ENCODE measurements around the gene PRMT7. TPM values are rescaled to one million over a fixed set of nuclear protein-coding genes. Genes with fewer than 3 reads are reported as not detected.

Gene PRMT7
- total and polyA plus RNA-seq, 10 donors = 25.0 to 66.4 (median 42.0) TPM

GRCh38 chr16:68403177-68403576 lies 92.4 kb downstream of the PRMT7 start:
- 36 to 88% (median 74%) methylated on average over 1 of the region's 1 CpG for WGBS, 5 donors
- H3K4me1 ChIP-seq = no peaks in the 10 kb centered on the region
- H3K27ac ChIP-seq = no peak overlapping the region
- H3K4me3 ChIP-seq = no peak overlapping the region
- TF ChIP-seq POLR2A (IDR thresholded peaks at IDR 0.05) = no peak
- TF ChIP-seq, protein P1, sequence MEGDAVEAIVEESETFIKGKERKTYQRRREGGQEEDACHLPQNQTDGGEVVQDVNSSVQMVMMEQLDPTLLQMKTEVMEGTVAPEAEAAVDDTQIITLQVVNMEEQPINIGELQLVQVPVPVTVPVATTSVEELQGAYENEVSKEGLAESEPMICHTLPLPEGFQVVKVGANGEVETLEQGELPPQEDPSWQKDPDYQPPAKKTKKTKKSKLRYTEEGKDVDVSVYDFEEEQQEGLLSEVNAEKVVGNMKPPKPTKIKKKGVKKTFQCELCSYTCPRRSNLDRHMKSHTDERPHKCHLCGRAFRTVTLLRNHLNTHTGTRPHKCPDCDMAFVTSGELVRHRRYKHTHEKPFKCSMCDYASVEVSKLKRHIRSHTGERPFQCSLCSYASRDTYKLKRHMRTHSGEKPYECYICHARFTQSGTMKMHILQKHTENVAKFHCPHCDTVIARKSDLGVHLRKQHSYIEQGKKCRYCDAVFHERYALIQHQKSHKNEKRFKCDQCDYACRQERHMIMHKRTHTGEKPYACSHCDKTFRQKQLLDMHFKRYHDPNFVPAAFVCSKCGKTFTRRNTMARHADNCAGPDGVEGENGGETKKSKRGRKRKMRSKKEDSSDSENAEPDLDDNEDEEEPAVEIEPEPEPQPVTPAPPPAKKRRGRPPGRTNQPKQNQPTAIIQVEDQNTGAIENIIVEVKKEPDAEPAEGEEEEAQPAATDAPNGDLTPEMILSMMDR (IDR thresholded peaks at IDR 0.05 in 8 of 11, conservative IDR thresholded peaks at IDR 0.05 in 3 of 11) = no peak
- no peak for TF ChIP-seq POLR2AphosphoS5 (IDR thresholded peaks at IDR 0.05)
- H3K27me3 ChIP-seq (replicated peaks in 1 of 7) = peaks cover 0 to 6% (median 0%) of the 10 kb centered on the region in 7 donors
- no peaks in the 10 kb centered on the region for H3K36me3 ChIP-seq
- no peaks in the 10 kb centered on the region for H3K9me3 ChIP-seq
- intact Hi-C loops (cut with DNase I; ENCODE audit: low total_unique reads) = no loop called here
- DNase-seq = peak; percentile 1

DNA sequence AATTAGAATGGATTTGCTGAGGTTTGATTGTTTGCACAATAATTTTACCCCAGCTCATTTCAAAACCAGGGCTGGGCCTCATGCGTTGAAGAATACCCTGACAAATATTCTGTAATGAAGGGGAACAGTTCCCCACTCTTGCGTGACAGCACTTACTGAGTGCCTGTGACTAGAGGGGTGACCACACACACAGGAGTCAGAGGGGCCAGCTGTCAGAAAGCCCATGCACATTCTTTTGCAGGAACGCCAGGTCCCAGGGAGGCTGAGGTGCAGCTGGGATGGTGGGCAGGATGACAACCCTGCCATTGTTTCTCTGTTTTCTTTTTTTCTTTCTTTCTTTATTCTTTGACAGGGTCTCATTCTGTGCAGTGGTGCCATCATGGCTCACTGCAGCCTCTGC lies 92.9 kb downstream of the PRMT7 start:
- Histone ChIP-seq H3K9me3 (no peaks in the 10 kb centered on the region), H3K4me1 (no peaks in the 10 kb centered on the region), H3K4me3 (no peak overlapping the region), H3K27ac (no peak overlapping the region), H3K27me3 (replicated peaks in 1 of 7) (peaks cover 0 to 9% (median 0%) of the 10 kb centered on the region in 7 donors), H3K36me3 (no peaks in the 10 kb centered on the region)
- intact Hi-C loops (cut with DNase I; ENCODE audit: low total_unique reads) = no loop called here
- DNase-seq = peak; percentile 10
- WGBS, 5 donors = 58 to 91% (median 77%) methylated on average over 3 of the region's 3 CpGs
- TF ChIP-seq, protein P1 (IDR thresholded peaks at IDR 0.05 in 8 of 11, conservative IDR thresholded peaks at IDR 0.05 in 3 of 11) = no peak
- no peak for TF ChIP-seq POLR2A (IDR thresholded peaks at IDR 0.05)
- no peak for TF ChIP-seq POLR2AphosphoS5 (IDR thresholded peaks at IDR 0.05)

GRCh38 chr16:68404736-68405345 lies 94.0 kb downstream of the PRMT7 start:
- H3K4me3 ChIP-seq = no peak overlapping the region
- peak; percentile 15 for DNase-seq
- 73 to 90% (median 77%) methylated on average over 8 of the region's 8 CpGs for WGBS, 5 donors
- H3K4me1 ChIP-seq = no peaks in the 10 kb centered on the region
- intact Hi-C loops (cut with DNase I; ENCODE audit: low total_unique reads) = no loop called here
- no peak overlapping the region for H3K27ac ChIP-seq
- TF ChIP-seq POLR2AphosphoS5 (IDR thresholded peaks at IDR 0.05) (no peak), POLR2A (IDR thresholded peaks at IDR 0.05) (no peak)
- TF ChIP-seq, protein P1 (IDR thresholded peaks at IDR 0.05 in 8 of 11, conservative IDR thresholded peaks at IDR 0.05 in 3 of 11) = no peak
- peaks cover 0 to 20% (median 0%) of the 10 kb centered on the region in 7 donors for H3K27me3 ChIP-seq (replicated peaks in 1 of 7)
- H3K9me3 ChIP-seq = no peaks in the 10 kb centered on the region
- H3K36me3 ChIP-seq = no peaks in the 10 kb centered on the region

DNA sequence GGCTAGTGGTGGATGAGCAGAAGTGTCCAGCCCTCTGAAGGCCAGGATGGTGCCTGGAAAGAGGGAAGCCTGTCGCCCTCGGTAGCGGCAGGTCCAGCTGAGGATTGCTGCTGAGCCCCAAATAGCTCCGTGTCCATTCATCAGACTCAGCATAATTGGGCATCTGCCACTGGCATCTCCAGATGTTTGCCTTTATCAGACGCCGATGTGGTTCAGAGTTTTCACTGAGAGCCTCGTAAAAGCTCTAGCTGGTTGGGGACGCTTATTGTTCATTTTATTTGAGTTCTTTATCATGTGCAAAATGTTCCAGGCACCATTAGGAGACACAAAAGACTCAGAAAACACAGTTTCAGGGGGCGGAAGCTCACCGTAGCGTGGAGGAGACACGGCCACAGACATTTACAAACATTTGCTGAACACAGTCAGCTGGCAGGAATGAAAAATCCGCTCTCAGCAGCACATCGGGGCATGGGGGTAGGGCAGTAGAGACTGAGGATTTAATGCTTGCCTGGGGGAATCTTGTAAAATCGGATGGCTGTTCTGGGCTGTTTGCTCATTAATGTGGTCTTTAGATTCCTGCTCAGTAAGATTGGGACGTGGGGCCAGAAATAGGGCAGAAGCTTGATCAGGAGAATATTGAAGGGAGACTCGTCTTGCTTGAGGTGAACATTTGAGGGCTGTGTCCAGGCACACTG lies 95.8 kb downstream of the PRMT7 start:
- 75 to 86% (median 82%) methylated on average over 17 of the region's 17 CpGs for WGBS, 5 donors
- Histone ChIP-seq H3K4me1 (no peaks in the 10 kb centered on the region), H3K4me3 (no peak overlapping the region), H3K27ac (no peak overlapping the region), H3K36me3 (no peaks in the 10 kb centered on the region), H3K27me3 (replicated peaks in 1 of 7) (peaks cover 0 to 22% (median 0%) of the 10 kb centered on the region in 7 donors), H3K9me3 (no peaks in the 10 kb centered on the region)
- TF ChIP-seq POLR2A (IDR thresholded peaks at IDR 0.05) = no peak
- TF ChIP-seq, protein P1 (IDR thresholded peaks at IDR 0.05 in 8 of 11, conservative IDR thresholded peaks at IDR 0.05 in 3 of 11) = no peak
- no peak for TF ChIP-seq POLR2AphosphoS5 (IDR thresholded peaks at IDR 0.05)
- DNase-seq = peak; percentile 35
- intact Hi-C loops (cut with DNase I; ENCODE audit: low total_unique reads) = no loop called here
